ENCODE measurements around the gene CAMK4. TPM values are rescaled to one million over a fixed set of nuclear protein-coding genes. Genes with fewer than 3 reads are reported as not detected.

The CAMK4 gene
- total and polyA plus RNA-seq, 7 donors: 0.02 to 1.00 (median 0.15) TPM; not detected in 1

DNA sequence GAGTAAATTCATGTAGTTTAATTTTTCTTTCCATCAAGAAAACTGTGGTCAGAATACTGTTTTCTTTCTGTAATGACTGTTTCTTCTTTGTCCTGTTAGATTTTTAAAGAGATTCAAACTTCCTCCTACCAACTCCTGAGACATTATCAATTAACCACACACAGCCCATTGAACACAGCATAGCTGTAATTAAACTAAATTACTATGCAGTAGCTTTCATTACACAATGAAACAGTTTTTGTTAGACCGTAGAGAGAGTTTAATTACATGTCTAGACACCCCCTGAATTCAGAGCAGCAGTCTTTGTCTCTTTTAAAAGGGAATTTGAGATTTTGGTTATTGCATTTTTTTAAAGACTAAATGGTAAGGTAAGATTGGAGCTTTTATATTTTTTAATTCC lies 210.6 kb downstream of the CAMK4 start:
- peaks cover 0 to 2% (median 0%) of the 10 kb centered on the region in 3 donors for H3K27me3 ChIP-seq (ENCODE audit: insufficient read depth in 3 of 3, low read length in 2 of 3)
- TF ChIP-seq, protein P1, sequence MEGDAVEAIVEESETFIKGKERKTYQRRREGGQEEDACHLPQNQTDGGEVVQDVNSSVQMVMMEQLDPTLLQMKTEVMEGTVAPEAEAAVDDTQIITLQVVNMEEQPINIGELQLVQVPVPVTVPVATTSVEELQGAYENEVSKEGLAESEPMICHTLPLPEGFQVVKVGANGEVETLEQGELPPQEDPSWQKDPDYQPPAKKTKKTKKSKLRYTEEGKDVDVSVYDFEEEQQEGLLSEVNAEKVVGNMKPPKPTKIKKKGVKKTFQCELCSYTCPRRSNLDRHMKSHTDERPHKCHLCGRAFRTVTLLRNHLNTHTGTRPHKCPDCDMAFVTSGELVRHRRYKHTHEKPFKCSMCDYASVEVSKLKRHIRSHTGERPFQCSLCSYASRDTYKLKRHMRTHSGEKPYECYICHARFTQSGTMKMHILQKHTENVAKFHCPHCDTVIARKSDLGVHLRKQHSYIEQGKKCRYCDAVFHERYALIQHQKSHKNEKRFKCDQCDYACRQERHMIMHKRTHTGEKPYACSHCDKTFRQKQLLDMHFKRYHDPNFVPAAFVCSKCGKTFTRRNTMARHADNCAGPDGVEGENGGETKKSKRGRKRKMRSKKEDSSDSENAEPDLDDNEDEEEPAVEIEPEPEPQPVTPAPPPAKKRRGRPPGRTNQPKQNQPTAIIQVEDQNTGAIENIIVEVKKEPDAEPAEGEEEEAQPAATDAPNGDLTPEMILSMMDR (IDR thresholded peaks at IDR 0.05): no peak
- 63 to 71% (median 69%) methylated on average over 1 of the region's 1 CpG for WGBS, 3 donors
- no peak overlapping the region for H3K4me3 ChIP-seq
- intact Hi-C loops (cut with DNase I): no loop called here
- no peaks in the 10 kb centered on the region for H3K9me3 ChIP-seq
- ATAC-seq (no peak), DNase-seq (no peak)
- no peaks in the 10 kb centered on the region for H3K4me1 ChIP-seq
- H3K27ac ChIP-seq: no peak overlapping the region
- no peaks in the 10 kb centered on the region for H3K36me3 ChIP-seq (ENCODE audit: insufficient read depth in 1 of 2, low read depth in 1 of 2)

DNA sequence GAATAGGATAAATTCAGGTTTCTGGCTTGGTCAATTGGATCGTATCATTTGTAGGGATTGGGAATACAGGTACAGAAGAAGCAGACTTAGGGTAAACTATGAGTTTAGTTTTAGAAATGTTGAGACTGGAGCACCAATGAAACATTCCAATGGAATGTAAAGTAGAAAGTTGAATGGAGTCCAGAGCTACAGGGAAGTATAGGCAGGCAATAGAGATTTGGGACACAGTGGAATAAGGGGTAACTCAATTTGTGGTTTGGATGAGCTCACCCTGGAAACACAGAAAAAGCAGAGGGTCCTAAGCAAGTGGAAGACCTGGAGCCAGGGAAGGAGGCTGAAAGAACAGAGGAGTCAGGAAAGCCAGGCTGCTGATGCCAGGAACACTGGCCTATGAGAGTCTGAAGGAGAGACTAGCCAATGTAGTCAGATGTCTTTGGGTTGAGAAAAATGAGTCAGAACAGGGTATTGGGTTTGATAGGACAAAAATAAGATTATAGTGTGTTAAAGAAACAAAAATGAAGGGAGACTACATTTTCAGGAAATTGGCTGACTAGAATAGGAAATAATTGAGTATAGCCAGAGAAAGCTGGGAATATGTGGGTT lies 215.4 kb downstream of the CAMK4 start:
- H3K36me3 ChIP-seq (ENCODE audit: insufficient read depth in 1 of 2, low read depth in 1 of 2): no peaks in the 10 kb centered on the region
- H3K4me1 ChIP-seq: no peaks in the 10 kb centered on the region
- DNase-seq: no peak
- H3K9me3 ChIP-seq: no peaks in the 10 kb centered on the region
- no peak overlapping the region for H3K27ac ChIP-seq
- no peak for ATAC-seq
- TF ChIP-seq, protein P1 (IDR thresholded peaks at IDR 0.05): no peak
- 90 to 100% (median 94%) methylated on average over 1 of the region's 1 CpG for WGBS, 3 donors
- H3K27me3 ChIP-seq (ENCODE audit: insufficient read depth in 3 of 3, low read length in 2 of 3): peaks cover 0 to 2% (median 0%) of the 10 kb centered on the region in 3 donors
- intact Hi-C loops (cut with DNase I): no loop called here
- H3K4me3 ChIP-seq: no peak overlapping the region

DNA sequence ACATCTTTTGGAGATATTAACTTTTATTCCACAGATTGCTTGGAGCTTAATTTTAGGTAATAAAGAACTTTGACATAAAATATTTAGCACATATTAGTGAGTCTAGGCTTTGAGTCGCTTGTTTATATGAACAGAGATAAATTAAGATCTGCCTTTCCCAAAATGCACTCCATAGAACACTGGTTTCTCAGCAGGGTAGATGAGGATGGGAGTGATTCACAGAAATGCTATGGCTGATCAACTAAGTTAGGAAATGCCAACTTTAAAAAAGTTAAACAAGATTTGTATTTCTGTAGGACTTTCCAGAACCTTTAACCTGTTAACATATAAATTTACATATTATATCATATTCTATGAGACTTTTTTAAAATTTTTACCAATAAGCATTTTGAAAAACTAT lies 222.9 kb downstream of the CAMK4 start:
- Histone ChIP-seq H3K4me1 (no peaks in the 10 kb centered on the region), H3K36me3 (ENCODE audit: insufficient read depth in 1 of 2, low read depth in 1 of 2) (no peaks in the 10 kb centered on the region), H3K4me3 (no peak overlapping the region), H3K9me3 (no peaks in the 10 kb centered on the region), H3K27ac (no peak overlapping the region), H3K27me3 (ENCODE audit: insufficient read depth in 3 of 3, low read length in 2 of 3) (no peaks in the 10 kb centered on the region)
- 88 to 95% (median 92%) methylated on average over 1 of the region's 1 CpG for WGBS, 3 donors
- intact Hi-C loops (cut with DNase I): no loop called here
- DNase-seq (no peak), ATAC-seq (no peak)
- TF ChIP-seq, protein P1 (IDR thresholded peaks at IDR 0.05): no peak

DNA sequence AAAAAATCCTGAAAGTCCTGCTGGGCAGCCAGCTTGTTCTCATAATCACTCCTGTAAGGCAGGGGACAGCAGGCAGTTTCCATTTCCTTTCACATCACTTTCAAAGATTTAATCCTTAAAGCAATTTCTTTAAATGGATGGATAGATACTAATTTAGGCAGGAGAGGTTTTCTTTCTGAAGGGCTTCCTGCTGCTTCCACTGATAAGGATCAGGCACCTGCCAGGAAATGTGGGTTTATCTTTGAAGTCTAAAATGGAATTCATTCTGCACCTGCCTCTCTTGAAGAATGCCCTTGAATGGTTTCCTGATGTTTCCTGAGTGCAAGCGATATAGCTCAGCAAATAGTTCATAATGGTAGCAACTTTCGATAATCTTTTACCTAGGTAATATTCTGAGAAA lies 223.6 kb downstream of the CAMK4 start:
- no peaks in the 10 kb centered on the region for H3K27me3 ChIP-seq (ENCODE audit: insufficient read depth in 3 of 3, low read length in 2 of 3)
- no peak overlapping the region for H3K27ac ChIP-seq
- H3K36me3 ChIP-seq (ENCODE audit: insufficient read depth in 1 of 2, low read depth in 1 of 2): no peaks in the 10 kb centered on the region
- no peaks in the 10 kb centered on the region for H3K9me3 ChIP-seq
- no peak for ATAC-seq
- no peaks in the 10 kb centered on the region for H3K4me1 ChIP-seq
- WGBS, 3 donors: 33 to 37% (median 34%) methylated on average over 2 of the region's 2 CpGs
- DNase-seq: no peak
- TF ChIP-seq, protein P1 (IDR thresholded peaks at IDR 0.05): no peak
- no peak overlapping the region for H3K4me3 ChIP-seq
- intact Hi-C loops (cut with DNase I): no loop called here

DNA sequence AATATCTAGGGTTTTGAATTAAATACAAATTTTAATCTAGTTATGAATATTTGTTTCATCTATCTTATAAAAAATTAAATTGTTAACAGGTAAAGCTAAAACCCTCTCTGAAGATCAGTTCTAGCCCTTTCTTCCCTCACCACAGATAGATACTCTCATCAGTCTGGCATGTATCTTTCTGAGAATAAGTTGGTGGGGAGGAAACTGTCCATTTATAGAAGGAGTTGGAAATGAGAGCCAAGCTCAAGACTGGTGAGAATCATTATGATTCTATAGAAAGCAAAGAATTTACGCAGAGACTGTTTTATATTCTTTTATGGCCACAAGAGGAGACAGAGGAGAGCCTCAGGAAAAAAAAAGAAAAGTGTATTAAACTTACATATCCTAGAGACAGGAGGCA lies 229.1 kb downstream of the CAMK4 start:
- Histone ChIP-seq H3K36me3 (ENCODE audit: insufficient read depth in 1 of 2, low read depth in 1 of 2) (no peaks in the 10 kb centered on the region), H3K27me3 (ENCODE audit: insufficient read depth in 3 of 3, low read length in 2 of 3) (no peaks in the 10 kb centered on the region), H3K9me3 (no peaks in the 10 kb centered on the region), H3K4me3 (no peak overlapping the region), H3K4me1 (no peaks in the 10 kb centered on the region), H3K27ac (no peak overlapping the region)
- TF ChIP-seq, protein P1 (IDR thresholded peaks at IDR 0.05): no peak
- ATAC-seq (no peak), DNase-seq (no peak)
- WGBS, 3 donors: 76 to 89% (median 81%) methylated on average over 1 of the region's 1 CpG
- intact Hi-C loops (cut with DNase I): no loop called here

All from psoas muscle (tissue), 8 donors.